RWPE2 (cell line): ENCODE measurements around the gene RAB3B.

ENCODE experiments used
- ATAC-seq: fragments of 200-7000 bp; cut with Tn5 transposase; 3 replicates; pipeline ENCODE4 v1.9.1; 2021; ENCODE audit warnings: low read depth
- DNase-seq: peaks from one replicate; pipeline ENCODE4 v3.0.0-alpha.2; 2020; ENCODE audit warnings: low spot score
- H3K27ac ChIP-seq: fragments of 450-650 bp; 2 replicates; pipeline ENCODE4 v1.5.1; 2017; ENCODE audit warnings: mild to moderate bottlenecking; ENCODE audit not compliant: poor library complexity, severe bottlenecking
- H3K27me3 ChIP-seq: fragments of 250-450 bp; sonication (Bioruptor Pico); 2 replicates; pipeline ENCODE4 v1.5.1; 2021; ENCODE audit warnings: mild to moderate bottlenecking, moderate library complexity; ENCODE audit not compliant: insufficient read depth, poor library complexity, severe bottlenecking
- H3K36me3 ChIP-seq: fragments of 250-450 bp; sonication (Bioruptor Pico); 2 replicates; pipeline ENCODE4 v1.5.1; 2020; ENCODE audit warnings: low read depth, mild to moderate bottlenecking, moderate library complexity
- H3K4me1 ChIP-seq: fragments of 250-450 bp; sonication (Bioruptor Pico); 2 replicates; pipeline ENCODE4 v1.5.1; 2021; ENCODE audit warnings: mild to moderate bottlenecking, moderate library complexity; ENCODE audit not compliant: insufficient read depth, poor library complexity, severe bottlenecking
- H3K4me3 ChIP-seq: fragments of 250-450 bp; sonication (Bioruptor Pico); 2 replicates; pipeline ENCODE4 v1.5.1; 2021; ENCODE audit warnings: mild to moderate bottlenecking, moderate library complexity; ENCODE audit not compliant: severe bottlenecking
- H3K9me3 ChIP-seq: fragments of 250-450 bp; sonication (Bioruptor Pico); 2 replicates; pipeline ENCODE4 v1.5.1; 2021; ENCODE audit warnings: mild to moderate bottlenecking, moderate library complexity; ENCODE audit not compliant: severe bottlenecking
- TF ChIP-seq, protein P1 (sequence below): fragments of 450-650 bp; IDR thresholded peaks from one replicate; pipeline ENCODE4 v1.5.1; 2017; ENCODE audit warnings: mild to moderate bottlenecking, moderate library complexity; ENCODE audit not compliant: poor library complexity, severe bottlenecking

Gene RAB3B

DNA sequence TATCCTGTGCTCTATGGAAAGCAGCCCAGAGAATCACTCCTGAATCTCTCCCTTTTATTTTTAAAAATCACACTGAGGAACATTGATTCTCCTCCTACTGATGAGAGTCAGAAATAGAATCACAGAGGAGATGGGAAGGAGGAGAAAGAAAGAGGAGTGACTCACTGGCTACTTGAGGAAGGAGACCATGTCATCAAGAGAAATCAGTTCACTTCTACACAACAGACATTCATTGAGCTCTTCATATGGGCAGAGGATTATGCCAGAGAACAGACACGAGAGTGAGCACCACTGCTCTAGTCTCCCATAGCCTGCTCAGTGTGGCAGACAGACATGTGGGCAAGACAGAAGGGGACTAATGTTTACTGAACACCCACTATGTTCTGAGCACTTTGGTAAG is 44.2 kb downstream of the RAB3B start:
- TF ChIP-seq, protein P1, sequence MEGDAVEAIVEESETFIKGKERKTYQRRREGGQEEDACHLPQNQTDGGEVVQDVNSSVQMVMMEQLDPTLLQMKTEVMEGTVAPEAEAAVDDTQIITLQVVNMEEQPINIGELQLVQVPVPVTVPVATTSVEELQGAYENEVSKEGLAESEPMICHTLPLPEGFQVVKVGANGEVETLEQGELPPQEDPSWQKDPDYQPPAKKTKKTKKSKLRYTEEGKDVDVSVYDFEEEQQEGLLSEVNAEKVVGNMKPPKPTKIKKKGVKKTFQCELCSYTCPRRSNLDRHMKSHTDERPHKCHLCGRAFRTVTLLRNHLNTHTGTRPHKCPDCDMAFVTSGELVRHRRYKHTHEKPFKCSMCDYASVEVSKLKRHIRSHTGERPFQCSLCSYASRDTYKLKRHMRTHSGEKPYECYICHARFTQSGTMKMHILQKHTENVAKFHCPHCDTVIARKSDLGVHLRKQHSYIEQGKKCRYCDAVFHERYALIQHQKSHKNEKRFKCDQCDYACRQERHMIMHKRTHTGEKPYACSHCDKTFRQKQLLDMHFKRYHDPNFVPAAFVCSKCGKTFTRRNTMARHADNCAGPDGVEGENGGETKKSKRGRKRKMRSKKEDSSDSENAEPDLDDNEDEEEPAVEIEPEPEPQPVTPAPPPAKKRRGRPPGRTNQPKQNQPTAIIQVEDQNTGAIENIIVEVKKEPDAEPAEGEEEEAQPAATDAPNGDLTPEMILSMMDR, result no peak
- H3K27me3 ChIP-seq, result no peaks in the 10 kb centered on the region
- H3K36me3 ChIP-seq, result peaks cover 3% of the 10 kb centered on the region; the same call in 1 of the 2 replicates
- DNase-seq, result no peak
- H3K4me1 ChIP-seq, result peaks cover 12% of the 10 kb centered on the region
- no peak overlapping the region for H3K4me3 ChIP-seq
- peaks cover 6% of the 10 kb centered on the region for H3K9me3 ChIP-seq
- H3K27ac ChIP-seq, result no peak overlapping the region
- no peak for ATAC-seq

DNA sequence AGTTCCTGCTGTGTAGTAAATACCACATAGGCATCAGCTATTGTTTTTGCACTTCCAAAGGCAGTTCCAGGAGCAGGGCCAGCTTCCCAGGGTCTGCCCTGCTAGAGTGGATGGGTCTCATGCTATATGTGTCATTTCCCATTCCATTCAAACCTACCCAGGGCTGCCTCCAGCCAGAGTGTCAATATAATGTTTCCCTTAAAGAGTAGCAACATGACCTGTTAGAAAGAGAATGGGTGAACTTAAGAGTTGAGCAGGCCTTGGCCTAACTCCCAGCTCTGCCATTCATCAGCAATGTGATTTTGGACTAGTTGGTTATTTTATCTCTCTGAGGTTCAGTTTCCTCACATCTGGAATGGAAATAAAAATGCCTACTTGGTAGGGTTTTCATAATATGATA is 44.9 kb downstream of the RAB3B start:
- H3K4me1 ChIP-seq, result peaks cover 12% of the 10 kb centered on the region
- no peak overlapping the region for H3K27ac ChIP-seq
- H3K4me3 ChIP-seq, result no peak overlapping the region
- TF ChIP-seq, protein P1, result no peak
- peaks cover 8% of the 10 kb centered on the region for H3K9me3 ChIP-seq
- H3K27me3 ChIP-seq, result no peaks in the 10 kb centered on the region
- DNase-seq (no peak), ATAC-seq (no peak)
- H3K36me3 ChIP-seq, result peaks cover 3% of the 10 kb centered on the region; the same call in 1 of the 2 replicates

GRCh38 chr1:51942281-51942680 is 48.2 kb downstream of the RAB3B start:
- DNase-seq, result no peak
- TF ChIP-seq, protein P1, result no peak
- Histone ChIP-seq H3K27ac (no peak overlapping the region), H3K4me3 (no peak overlapping the region), H3K36me3 (peaks cover 3% of the 10 kb centered on the region; the same call in 1 of the 2 replicates), H3K27me3 (no peaks in the 10 kb centered on the region), H3K9me3 (peaks cover 8% of the 10 kb centered on the region), H3K4me1 (no peaks in the 10 kb centered on the region)
- ATAC-seq, result no peak

- Histone ChIP-seq H3K36me3 (peaks cover 3% of the 10 kb centered on the region; the same call in 1 of the 2 replicates), H3K4me1 (no peaks in the 10 kb centered on the region), H3K27ac (no peak overlapping the region), H3K4me3 (no peak overlapping the region), H3K27me3 (no peaks in the 10 kb centered on the region), H3K9me3 (peaks cover 8% of the 10 kb centered on the region)
- no peak for DNase-seq
- ATAC-seq, result no peak
- TF ChIP-seq, protein P1, result no peak
Measured at GRCh38 chr1:51941528-51941927, 49.0 kb downstream of the RAB3B start.

DNA sequence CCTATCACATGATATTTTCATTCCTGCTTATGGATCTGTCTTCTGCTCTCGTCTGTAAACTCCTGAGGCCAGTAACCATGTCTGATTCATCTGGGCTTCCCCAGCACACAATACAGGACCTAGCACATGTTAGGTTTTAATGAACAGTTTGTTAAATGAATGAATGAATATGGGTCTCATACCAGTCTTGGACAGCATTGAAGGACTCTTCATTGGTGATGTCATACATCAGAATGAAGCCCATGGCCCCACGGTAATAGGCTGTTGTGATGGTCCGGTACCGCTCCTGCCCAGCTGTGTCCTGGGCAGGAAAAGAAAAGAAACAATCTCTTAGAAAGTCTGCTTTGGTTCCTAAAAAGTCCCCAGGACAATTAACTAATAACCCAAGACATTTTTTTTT is 53.4 kb downstream of the RAB3B start:
- Histone ChIP-seq H3K4me1 (peaks cover 4% of the 10 kb centered on the region), H3K27ac (no peak overlapping the region), H3K4me3 (no peak overlapping the region), H3K27me3 (no peaks in the 10 kb centered on the region), H3K9me3 (peaks cover 8% of the 10 kb centered on the region), H3K36me3 (peaks cover 3% of the 10 kb centered on the region; the same call in 1 of the 2 replicates)
- DNase-seq (no peak), ATAC-seq (no peak)
- TF ChIP-seq, protein P1, result no peak
